ENCODE data around the gene FUCA2.
A peak's percentile ranks its signal among the peaks of the same experiment; 100 is the strongest.

FUCA2 gene, protein sequence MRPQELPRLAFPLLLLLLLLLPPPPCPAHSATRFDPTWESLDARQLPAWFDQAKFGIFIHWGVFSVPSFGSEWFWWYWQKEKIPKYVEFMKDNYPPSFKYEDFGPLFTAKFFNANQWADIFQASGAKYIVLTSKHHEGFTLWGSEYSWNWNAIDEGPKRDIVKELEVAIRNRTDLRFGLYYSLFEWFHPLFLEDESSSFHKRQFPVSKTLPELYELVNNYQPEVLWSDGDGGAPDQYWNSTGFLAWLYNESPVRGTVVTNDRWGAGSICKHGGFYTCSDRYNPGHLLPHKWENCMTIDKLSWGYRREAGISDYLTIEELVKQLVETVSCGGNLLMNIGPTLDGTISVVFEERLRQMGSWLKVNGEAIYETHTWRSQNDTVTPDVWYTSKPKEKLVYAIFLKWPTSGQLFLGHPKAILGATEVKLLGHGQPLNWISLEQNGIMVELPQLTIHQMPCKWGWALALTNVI

DNA sequence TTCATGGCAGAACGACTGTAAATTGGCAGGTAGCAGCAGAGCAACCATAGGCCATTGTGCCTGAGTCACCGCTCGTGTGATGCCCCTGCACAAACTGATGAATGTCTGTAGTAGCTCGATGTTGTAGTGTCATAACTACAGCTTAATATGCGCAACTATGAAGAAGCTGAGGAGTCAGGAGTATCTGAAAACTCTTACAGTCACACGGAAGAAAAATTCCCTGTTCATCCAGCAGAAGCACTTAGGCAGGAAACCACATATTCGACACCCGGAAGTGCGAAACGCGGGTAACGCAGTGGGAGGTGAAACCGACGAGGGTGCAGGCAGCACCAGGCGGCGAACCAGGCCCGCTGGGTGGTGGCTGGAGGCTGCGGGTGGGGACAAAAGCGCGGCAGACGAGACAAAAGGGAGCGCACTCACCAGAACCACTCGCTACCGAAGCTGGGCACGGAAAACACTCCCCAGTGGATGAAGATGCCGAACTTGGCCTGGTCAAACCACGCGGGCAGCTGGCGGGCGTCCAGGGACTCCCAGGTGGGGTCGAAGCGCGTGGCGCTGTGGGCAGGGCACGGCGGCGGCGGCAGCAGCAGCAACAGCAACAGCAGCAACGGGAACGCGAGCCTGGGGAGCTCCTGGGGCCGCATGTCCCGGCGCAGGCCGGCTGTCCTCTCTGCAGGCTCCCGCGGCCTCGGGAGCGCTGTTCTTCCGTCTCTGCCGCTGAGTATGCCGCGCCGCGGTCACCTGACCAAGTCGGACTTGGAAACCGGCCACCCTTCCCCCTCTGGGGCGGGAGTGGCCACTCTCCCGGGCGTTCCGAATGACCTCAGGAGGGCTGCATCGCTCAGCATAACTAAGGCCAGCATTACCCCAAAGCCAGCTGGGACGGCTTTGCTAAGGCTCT, at the start of gene FUCA2:
Gene FUCA2 (minus strand): TSS at position 730 of the 901 bp plus-strand sequence. CDS start 86 bp downstream, at position 644.
- TF ChIP-seq ZNF274 (IDR thresholded peaks at IDR 0.05; ENCODE audit: low read depth, low read length) = no peak
- H3K4me3 ChIP-seq (ENCODE audit: low read length) = peak within 1 kb of the TSS; percentile 61

GRCh38 chr6:143561105-143561704, 49.7 kb upstream of the FUCA2 start:
- no peak for TF ChIP-seq ZNF274 (IDR thresholded peaks at IDR 0.05; ENCODE audit: low read depth, low read length)

GRCh38 chr6:143559051-143559660, 47.6 kb upstream of the FUCA2 start:
- no peak overlapping the region for H3K4me3 ChIP-seq (ENCODE audit: low read length)
- no peak for TF ChIP-seq ZNF274 (IDR thresholded peaks at IDR 0.05; ENCODE audit: low read depth, low read length)

More at GRCh38 chr6:143561105-143561704, 49.7 kb upstream of the FUCA2 start:
- no peak overlapping the region for H3K4me3 ChIP-seq (ENCODE audit: low read length)

DNA sequence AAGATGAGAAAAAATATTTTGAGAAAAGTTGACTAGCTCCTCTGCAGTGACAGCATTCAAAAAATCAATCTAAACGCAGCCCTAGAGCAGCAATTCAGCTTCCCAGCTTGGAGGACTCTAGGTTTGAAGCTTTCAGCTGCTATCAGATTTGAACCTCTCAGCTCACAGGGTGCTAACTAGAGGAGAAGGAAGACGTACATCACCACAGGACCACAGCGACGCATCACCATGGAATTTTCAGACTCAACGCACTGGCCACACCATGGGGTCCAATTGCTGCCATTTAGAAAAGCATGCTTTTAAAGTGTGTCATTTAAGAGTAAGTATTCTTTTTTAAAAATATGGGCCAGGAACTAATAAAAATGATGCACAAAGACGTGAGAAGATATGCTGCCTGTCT, 45.0 kb upstream of the FUCA2 start:
- no peak overlapping the region for H3K4me3 ChIP-seq (ENCODE audit: low read length)
- no peak for TF ChIP-seq ZNF274 (IDR thresholded peaks at IDR 0.05; ENCODE audit: low read depth, low read length)

- H3K4me3 ChIP-seq (ENCODE audit: low read length) = no peak overlapping the region
- no peak for TF ChIP-seq ZNF274 (IDR thresholded peaks at IDR 0.05; ENCODE audit: low read depth, low read length)
Observed at GRCh38 chr6:143555582-143555981, 44.1 kb upstream of the FUCA2 start.

DNA sequence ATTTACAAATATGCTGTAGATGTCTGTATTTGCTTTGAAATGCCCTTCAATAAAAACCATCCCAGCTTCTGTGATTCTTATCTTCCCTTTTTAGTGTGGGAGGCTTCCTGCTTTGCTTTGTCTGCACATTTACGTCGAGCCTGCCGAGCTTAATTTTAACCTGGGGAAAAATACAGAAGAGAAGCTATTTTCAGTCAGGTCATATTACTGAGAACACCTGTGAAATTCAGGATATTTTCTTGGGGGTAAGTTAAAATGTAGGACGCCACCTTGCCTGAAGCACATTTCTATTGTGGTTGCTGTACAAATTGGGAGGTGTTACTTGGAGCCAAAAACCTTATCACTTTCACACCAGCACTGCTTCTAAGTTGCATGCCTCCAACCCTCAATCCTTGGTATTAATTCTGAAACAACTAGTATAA, 43.6 kb upstream of the FUCA2 start:
- no peak for TF ChIP-seq ZNF274 (IDR thresholded peaks at IDR 0.05; ENCODE audit: low read depth, low read length)
- 0 out of 2 replicates have a peak overlapping the region, but pooled peaks have one; percentile 9 for H3K4me3 ChIP-seq (ENCODE audit: low read length)

- TF ChIP-seq ZNF274 (IDR thresholded peaks at IDR 0.05; ENCODE audit: low read depth, low read length) = no peak
- no peak overlapping the region for H3K4me3 ChIP-seq (ENCODE audit: low read length)
Observed at GRCh38 chr6:143553337-143553736, 41.8 kb upstream of the FUCA2 start.

DNA sequence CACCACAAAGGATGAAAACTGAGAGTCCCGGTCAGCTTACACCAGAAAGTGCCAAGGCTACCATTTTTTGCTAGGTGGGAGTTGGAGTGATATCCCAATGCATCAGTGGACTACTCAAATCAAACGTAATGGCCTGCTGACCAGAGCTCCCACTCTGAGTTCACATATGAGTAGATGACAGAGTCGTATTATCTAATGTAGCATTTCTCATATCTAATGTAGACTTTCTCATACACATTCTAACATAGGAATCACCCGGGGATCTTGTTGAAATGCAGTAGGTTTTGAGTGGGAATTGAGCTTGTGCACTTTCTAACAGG, 38.4 kb upstream of the FUCA2 start:
- TF ChIP-seq ZNF274 (IDR thresholded peaks at IDR 0.05; ENCODE audit: low read depth, low read length) = no peak
- H3K4me3 ChIP-seq (ENCODE audit: low read length) = no peak overlapping the region

GRCh38 chr6:143549221-143549948, 37.9 kb upstream of the FUCA2 start:
- no peak overlapping the region for H3K4me3 ChIP-seq (ENCODE audit: low read length)
- no peak for TF ChIP-seq ZNF274 (IDR thresholded peaks at IDR 0.05; ENCODE audit: low read depth, low read length)

- no peak for TF ChIP-seq ZNF274 (IDR thresholded peaks at IDR 0.05; ENCODE audit: low read depth, low read length)
- no peak overlapping the region for H3K4me3 ChIP-seq (ENCODE audit: low read length)
Observed at GRCh38 chr6:143546599-143546998, 35.1 kb upstream of the FUCA2 start.

DNA sequence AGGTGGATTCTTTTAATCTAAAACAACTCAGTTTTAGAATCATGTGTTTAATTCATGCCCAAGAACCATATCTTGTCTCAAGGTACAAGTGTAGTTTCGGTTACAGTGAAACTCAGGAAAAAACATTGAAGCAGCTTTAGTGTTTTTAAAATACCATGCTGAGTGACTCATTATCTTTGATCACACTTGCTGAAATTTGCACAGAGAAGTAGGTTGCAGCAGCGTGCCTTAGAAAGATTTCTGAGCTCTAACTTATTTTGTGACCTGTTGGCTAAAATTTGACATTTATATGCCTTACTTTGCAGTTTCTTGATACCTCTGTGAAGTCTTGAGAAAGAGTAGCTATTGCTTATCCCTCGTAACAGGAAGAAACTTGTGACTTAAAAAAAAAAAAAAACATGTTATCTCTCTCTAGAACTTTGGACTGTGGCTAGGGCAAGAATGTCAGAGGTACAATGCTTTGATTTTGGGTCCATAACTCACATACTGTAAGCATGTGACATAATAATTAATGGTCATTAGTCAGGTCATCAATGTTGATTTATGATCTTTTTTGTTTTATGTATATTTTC, 34.5 kb upstream of the FUCA2 start:
- TF ChIP-seq ZNF274 (IDR thresholded peaks at IDR 0.05; ENCODE audit: low read depth, low read length) = no peak

GRCh38 chr6:143545165-143545564, 33.6 kb upstream of the FUCA2 start:
- TF ChIP-seq ZNF274 (IDR thresholded peaks at IDR 0.05; ENCODE audit: low read depth, low read length) = no peak
- H3K4me3 ChIP-seq (ENCODE audit: low read length) = no peak overlapping the region

More for the DNA sequence above, 34.5 kb upstream of the FUCA2 start:
- no peak overlapping the region for H3K4me3 ChIP-seq (ENCODE audit: low read length)
